Peyer's patch (tissue), 4 donors: ENCODE data around the gene LHX4. TPM values are rescaled to one million over a fixed set of nuclear protein-coding genes. Genes with fewer than 3 reads are reported as not detected.

ENCODE experiments used
- DNase-seq, 3 donors: peaks; one replicate each; pipeline ENCODE4 v3.0.0-alpha.2; 2017 to 2019
- H3K27ac ChIP-seq, 4 donors: fragments of 200-600 bp; sonication (generic); one replicate each; pipeline ENCODE4 v1.5.1; 2016 to 2019
- H3K27me3 ChIP-seq, 2 donors: fragments of 200-600 bp; sonication (generic); one replicate each; pipeline ENCODE4 v1.5.1; 2019
- H3K36me3 ChIP-seq, 3 donors: fragments of 200-600 bp; sonication (generic); one replicate each; pipeline ENCODE4 v1.5.1; 2016 to 2019
- H3K4me1 ChIP-seq, 4 donors: fragments of 200-600 bp; sonication (generic); one replicate each; pipeline ENCODE4 v1.5.1; 2016 to 2019
- H3K4me3 ChIP-seq, 4 donors: fragments of 200-600 bp; sonication (generic); 1 replicate in 3 of 4; 2 replicates in 1 of 4; pipeline ENCODE4 v1.5.1; 2016 to 2019; ENCODE audit warnings: mild to moderate bottlenecking in 1 of 4
- H3K9me3 ChIP-seq, 4 donors: fragments of 200-600 bp; sonication (generic); one replicate each; pipeline ENCODE4 v1.5.1; 2016 to 2019; ENCODE audit warnings: mild to moderate bottlenecking in 1 of 4
- CTCF ChIP-seq, 6 experiments: fragments of 450-650 bp in 4 of 6; fragments of 200-600 bp in 2 of 6; sonication (generic) in 1 of 6; IDR thresholded peaks; one replicate each; pipeline ENCODE4 v1.5.1; 2017 to 2019; ENCODE audit warnings: antibody characterized with exemption in 6 of 6, mild to moderate bottlenecking in 3 of 6, moderate library complexity in 1 of 6
- POLR2A ChIP-seq, 2 donors: fragments of 450-650 bp; IDR thresholded peaks; one replicate each; pipeline ENCODE4 v1.5.1; 2017; ENCODE audit warnings: antibody characterized with exemption in 2 of 2, mild to moderate bottlenecking in 2 of 2, moderate library complexity in 2 of 2
- total RNA-seq, 4 donors: library from RNA; depleted of rRNA; stranded (reverse); fragments of >200 nt; gene quantifications; one replicate each; pipeline ENCODE4 v1.1.0, GENCODE V29; 2016

Gene LHX4
- total RNA-seq, 4 donors from 2014 or later = 0.28 to 1.1 (median 0.68) TPM

DNA sequence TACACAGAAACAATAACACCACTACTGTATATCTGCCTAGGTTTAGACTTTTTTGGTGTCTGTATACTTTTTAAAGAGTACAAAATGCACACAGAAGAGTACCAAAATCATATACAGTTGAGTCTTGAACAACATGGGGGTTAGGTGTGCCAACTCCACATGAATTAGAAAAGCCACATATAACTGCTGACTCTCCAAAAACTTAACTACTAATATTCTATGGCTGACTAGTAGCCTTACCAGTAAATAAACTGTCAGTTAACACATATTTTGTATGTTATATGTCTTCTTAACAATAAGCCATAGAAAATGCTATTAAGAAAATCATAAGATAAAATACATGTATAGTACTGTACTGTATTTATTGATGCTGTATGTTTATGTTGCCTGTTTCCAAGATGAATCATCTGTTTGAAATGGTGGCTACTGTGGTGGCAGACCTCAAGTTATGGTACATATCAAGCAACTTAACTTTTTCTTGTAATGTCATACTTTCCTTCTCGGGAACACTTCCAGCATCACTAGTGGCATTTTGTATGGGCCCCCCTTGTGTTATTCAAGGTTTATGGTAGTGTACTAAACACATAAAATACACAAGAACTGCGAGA is 71.2 kb downstream of the LHX4 start:
- no peaks in the 10 kb centered on the region for H3K9me3 ChIP-seq
- no peaks in the 10 kb centered on the region for H3K36me3 ChIP-seq
- H3K27me3 ChIP-seq = no peaks in the 10 kb centered on the region
- H3K27ac ChIP-seq = no peak overlapping the region
- no peaks in the 10 kb centered on the region for H3K4me1 ChIP-seq
- DNase-seq = no peak
- no peak overlapping the region for H3K4me3 ChIP-seq
- TF ChIP-seq CTCF (IDR thresholded peaks at IDR 0.05) = no peak
- TF ChIP-seq POLR2A (IDR thresholded peaks at IDR 0.05) = no peak

DNA sequence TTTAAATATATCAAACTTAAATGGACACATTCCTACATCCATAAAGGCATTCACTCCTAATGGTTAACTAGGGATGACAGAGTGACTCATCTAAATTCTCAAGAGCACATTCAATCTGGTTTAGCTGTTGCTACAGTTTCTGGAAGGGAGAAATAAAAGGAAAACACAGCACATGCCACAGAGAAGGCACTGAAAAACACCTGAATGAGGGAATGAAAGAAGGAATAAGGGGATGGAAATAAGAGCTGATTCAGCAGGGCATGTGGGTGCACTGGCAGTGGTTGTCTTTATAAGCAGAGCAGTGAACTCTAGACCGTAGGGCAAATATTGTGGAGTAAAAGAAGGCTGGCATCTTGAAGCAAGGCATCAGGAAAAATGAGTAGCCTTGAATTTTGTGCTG is 79.3 kb downstream of the LHX4 start:
- Histone ChIP-seq H3K4me1 (no peaks in the 10 kb centered on the region), H3K27me3 (no peaks in the 10 kb centered on the region), H3K36me3 (no peaks in the 10 kb centered on the region), H3K4me3 (no peak overlapping the region), H3K27ac (no peak overlapping the region), H3K9me3 (no peaks in the 10 kb centered on the region)
- DNase-seq = no peak
- TF ChIP-seq CTCF (IDR thresholded peaks at IDR 0.05) (no peak), POLR2A (IDR thresholded peaks at IDR 0.05) (no peak)

- TF ChIP-seq POLR2A (IDR thresholded peaks at IDR 0.05) = no peak
- no peak for TF ChIP-seq CTCF (IDR thresholded peaks at IDR 0.05)
- Histone ChIP-seq H3K27ac (no peak overlapping the region), H3K36me3 (no peaks in the 10 kb centered on the region), H3K9me3 (no peaks in the 10 kb centered on the region), H3K4me3 (no peak overlapping the region), H3K4me1 (no peaks in the 10 kb centered on the region), H3K27me3 (no peaks in the 10 kb centered on the region)
- no peak for DNase-seq
Observed at GRCh38 chr1:180310095-180310494, 80.0 kb downstream of the LHX4 start.

DNA sequence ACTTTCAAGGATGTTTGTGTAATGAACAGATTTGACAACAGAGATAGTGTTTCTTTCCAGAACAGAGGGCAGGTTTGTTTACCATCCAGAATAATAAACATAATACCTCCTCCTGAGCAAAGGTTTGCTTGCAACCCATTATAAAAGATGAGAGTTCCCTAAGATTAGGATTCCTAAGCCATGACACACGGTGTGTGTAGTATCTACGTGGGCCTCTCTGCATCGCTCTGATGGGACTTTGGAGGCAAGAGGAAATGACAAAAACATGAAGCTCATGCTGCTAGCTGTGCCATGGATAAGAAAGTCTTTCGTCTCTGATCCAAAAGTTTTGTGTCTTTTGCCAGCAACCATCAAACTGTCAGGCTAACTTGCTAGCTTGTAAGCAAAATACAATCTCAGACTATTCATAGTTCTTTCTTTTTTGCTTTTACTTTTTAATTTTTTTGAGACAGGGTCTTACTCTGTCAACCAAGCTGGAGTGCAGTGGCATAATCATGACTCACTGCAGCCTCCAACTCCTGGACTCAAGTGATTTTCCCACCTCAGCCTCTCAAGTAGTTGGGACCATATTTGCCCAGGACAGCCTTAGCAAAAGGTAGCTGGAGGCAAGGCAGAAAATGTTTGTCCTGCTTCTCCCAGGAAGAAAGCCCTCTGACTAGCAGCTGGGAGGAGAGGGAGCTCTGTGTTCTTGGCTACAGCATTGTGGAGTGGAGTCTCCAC is 81.1 kb downstream of the LHX4 start:
- Histone ChIP-seq H3K36me3 (no peaks in the 10 kb centered on the region), H3K4me1 (no peaks in the 10 kb centered on the region), H3K4me3 (no peak overlapping the region), H3K9me3 (no peaks in the 10 kb centered on the region), H3K27ac (no peak overlapping the region), H3K27me3 (no peaks in the 10 kb centered on the region)
- no peak for DNase-seq
- TF ChIP-seq CTCF (IDR thresholded peaks at IDR 0.05) (no peak), POLR2A (IDR thresholded peaks at IDR 0.05) (no peak)

- Histone ChIP-seq H3K9me3 (no peaks in the 10 kb centered on the region), H3K4me1 (no peaks in the 10 kb centered on the region), H3K36me3 (no peaks in the 10 kb centered on the region), H3K27ac (no peak overlapping the region), H3K27me3 (no peaks in the 10 kb centered on the region), H3K4me3 (no peak overlapping the region)
- TF ChIP-seq CTCF (IDR thresholded peaks at IDR 0.05) = no peak
- TF ChIP-seq POLR2A (IDR thresholded peaks at IDR 0.05) = no peak
- no peak for DNase-seq
Observed at GRCh38 chr1:180312926-180313325, 82.9 kb downstream of the LHX4 start.
